Measurements from ENCODE around the gene FBXO27.
"Not testable (repeated sequence)": the region's sequence is repeated elsewhere in the genome, so short reads cannot be mapped to it uniquely, and the experiment has no call there.

Gene FBXO27, protein sequence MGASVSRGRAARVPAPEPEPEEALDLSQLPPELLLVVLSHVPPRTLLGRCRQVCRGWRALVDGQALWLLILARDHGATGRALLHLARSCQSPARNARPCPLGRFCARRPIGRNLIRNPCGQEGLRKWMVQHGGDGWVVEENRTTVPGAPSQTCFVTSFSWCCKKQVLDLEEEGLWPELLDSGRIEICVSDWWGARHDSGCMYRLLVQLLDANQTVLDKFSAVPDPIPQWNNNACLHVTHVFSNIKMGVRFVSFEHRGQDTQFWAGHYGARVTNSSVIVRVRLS

DNA sequence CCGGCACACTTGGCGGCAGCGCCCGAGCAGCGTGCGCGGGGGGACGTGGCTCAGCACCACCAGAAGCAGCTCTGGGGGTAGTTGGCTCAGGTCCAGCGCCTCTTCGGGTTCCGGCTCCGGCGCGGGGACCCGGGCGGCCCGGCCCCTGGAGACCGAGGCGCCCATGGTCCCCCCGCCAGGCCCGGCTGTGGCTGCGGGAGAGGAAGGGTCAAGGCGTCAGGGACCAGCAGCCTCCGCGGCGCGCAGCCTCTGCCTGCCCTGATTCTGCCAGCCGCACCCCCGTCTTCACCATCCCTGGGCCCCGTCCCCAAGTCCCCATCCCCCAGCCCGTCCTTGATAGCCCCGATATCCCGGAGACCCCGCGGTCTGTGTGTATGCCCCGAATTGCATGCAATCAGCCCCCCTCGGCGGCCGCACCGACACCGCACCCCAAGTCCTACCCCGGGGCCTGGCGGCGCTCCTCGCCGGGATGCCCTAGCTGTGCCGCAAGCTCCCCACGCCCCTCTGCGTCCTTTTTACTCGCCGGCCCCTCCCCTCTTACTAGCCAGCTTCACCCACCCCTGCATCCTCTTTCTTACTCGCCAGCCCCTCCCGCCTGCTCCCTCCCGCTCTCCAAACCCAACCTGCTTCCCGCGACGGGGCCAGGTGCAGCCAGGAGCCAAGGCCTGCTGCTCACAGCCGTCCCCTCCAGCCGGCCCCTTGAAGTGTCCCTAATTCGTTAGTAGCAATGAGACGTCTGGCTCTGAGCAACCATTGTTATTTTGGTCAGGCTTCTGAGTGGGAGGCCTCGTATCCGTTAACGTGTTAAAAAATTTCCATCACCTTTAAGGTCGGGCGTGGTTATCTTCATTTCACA lies at the start of gene FBXO27:
TSS of gene FBXO27 (minus strand) at position 487 of the 856 bp plus-strand sequence. CDS start at position 165, 322 bp downstream.
- peak; percentile 37 for DNase-seq (ENCODE audit: low spot score)

DNA sequence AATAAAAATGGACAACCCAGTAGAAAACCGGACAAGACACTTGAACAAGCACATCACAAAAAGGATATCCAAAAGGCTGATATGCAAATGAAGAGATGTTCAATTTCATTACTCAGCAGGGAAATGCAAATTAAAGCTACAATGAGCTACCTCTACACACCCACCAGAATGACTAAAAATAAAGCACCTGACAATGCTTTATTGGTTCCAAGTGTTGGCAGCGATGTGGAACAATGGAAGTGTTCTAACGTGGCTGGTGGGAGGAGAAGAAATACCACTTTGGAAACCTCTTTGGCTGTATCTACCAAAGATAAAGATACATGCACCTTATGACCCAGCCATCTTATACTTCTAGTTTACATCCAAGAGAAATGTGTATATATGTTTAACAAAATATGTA lies 48.1 kb upstream of the FBXO27 start:
- no peak for DNase-seq (ENCODE audit: low spot score)

DNA sequence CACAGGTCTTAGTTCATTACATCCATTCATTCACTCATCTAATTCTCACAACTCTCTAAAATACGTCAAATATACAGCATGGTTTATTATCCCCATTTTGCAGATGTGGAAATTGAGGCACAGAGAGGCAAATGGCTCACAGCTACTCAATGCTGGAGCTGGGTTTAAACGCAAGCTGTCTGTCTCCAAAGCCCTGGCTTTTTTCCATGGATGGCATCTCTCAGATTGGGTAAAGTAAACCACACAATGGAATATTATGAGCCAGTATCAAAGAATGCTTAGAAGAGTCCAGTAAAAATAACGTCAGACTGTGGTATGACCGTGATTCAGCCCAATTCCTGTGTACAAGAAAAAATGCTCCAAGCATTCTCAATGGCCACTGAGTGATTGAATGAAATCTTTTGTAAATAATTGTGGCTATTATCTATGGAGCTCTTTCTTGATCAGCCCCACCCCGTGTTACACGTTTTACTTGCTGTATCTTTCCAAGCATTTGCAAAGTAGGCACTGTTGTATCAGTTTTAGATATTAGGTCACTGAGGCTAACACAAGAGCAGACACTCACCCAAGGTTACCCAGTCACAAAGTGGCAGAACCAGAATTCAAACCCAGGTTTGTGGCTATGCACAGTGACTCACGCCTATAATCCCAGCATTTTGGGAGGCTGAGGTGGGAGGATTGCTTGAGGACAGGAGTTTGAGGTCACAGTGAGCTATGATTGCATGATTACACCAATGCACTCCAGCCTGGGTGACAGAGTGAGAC lies 46.3 kb upstream of the FBXO27 start:
- no peak for DNase-seq (ENCODE audit: low spot score)

DNA sequence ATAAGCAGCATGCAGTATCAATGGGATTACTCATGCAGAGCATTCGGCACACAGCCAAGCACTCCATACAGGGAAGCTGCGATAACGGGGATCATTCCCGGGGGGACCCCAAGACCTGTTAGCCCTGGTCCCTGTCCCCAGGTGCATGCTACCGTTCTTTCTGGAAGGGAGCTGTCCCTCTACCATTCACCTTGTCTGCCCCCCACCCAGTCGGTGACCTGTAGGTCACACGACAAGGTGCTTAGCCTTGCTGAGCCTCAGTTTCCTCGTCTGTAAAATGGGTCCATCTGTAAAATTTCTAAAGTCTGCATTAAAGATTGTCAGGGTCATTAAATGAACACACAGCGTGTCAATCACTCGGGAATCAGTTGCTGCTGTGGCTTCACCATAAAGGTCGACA lies 45.0 kb upstream of the FBXO27 start:
- DNase-seq (ENCODE audit: low spot score): no peak

- no peak for DNase-seq (ENCODE audit: low spot score)
These were observed 42.6 kb upstream of the FBXO27 start for GRCh38 chr19:39074942-39075341.

- no peak for DNase-seq (ENCODE audit: low spot score)
These were observed 41.9 kb upstream of the FBXO27 start for GRCh38 chr19:39074205-39074692.

- DNase-seq (ENCODE audit: low spot score): no peak
These were observed 38.5 kb upstream of the FBXO27 start for GRCh38 chr19:39070888-39071287.

DNA sequence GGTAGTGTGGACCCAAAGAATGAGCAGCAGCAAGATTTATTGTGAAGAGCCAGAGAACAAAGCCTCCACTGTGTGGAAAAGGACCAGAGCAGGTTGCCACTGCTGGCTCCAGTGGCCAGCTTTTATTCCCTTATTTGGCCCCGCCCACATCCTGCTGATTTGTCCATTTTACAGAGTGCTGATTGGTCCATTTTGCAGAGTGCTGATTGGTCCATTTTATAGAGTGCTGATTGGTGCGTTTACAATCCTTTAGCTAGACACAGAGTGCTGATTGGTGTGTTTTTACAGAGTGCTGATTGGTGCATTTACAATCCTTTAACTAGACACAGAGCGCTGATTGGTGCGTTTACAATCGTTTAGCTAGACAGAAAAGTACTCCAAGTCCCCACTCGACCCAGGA lies 35.9 kb upstream of the FBXO27 start:
- not testable (repeated sequence) for DNase-seq (ENCODE audit: low spot score)

GRCh38 chr19:39067104-39067503 lies 34.8 kb upstream of the FBXO27 start:
- DNase-seq (ENCODE audit: low spot score): no peak

DNA sequence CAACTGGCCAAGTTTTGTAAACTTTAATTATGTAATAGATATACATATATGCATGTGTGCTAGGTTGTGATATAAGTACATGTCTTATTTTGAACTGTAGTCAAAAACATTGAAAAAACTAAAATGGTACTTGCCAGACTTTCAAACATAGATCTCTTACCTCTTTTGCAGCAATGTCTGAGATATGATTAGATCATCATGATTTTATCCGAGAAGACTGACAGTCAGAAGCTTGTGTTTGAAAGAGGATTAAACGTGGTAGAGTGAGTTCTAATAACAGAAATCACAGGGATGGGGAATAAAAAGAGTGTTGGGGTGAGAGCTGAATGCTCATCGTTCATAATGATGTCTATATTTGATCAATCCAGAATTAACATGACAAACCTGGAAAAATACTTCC lies 33.6 kb upstream of the FBXO27 start:
- DNase-seq (ENCODE audit: low spot score): no peak

- DNase-seq (ENCODE audit: low spot score): no peak
These were observed 32.1 kb upstream of the FBXO27 start for GRCh38 chr19:39064405-39064804.

- no peak for DNase-seq (ENCODE audit: low spot score)
These were observed 27.8 kb upstream of the FBXO27 start for GRCh38 chr19:39060171-39060570.

DNA sequence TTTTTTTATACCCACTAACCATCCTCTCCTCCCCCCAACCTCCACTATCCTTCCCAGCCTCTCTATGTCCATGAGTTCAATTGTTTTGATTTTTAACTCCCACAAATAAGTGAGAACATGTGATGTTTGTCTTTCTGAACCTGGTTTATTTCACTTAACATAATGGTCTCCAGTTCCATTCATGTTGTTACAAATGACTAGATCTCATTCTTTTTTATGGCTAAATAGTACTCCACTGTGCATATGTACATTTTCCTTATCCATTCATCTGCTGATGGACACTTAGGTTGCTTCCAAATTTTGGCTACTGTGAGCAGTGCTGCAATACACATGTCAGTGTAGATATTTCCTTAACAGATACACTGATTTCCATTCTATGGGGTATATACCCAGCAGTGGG lies 27.0 kb upstream of the FBXO27 start:
- DNase-seq (ENCODE audit: low spot score): no peak

GRCh38 chr19:39057615-39058014 lies 25.3 kb upstream of the FBXO27 start:
- no peak for DNase-seq (ENCODE audit: low spot score)

- DNase-seq (ENCODE audit: low spot score): no peak
These were observed 21.7 kb upstream of the FBXO27 start for GRCh38 chr19:39054091-39054470.

- peak; percentile 63 for DNase-seq (ENCODE audit: low spot score)
These were observed 21.1 kb upstream of the FBXO27 start for GRCh38 chr19:39053276-39054090.

- no peak for DNase-seq (ENCODE audit: low spot score)
These were observed 20.5 kb upstream of the FBXO27 start for GRCh38 chr19:39052846-39053245.

DNA sequence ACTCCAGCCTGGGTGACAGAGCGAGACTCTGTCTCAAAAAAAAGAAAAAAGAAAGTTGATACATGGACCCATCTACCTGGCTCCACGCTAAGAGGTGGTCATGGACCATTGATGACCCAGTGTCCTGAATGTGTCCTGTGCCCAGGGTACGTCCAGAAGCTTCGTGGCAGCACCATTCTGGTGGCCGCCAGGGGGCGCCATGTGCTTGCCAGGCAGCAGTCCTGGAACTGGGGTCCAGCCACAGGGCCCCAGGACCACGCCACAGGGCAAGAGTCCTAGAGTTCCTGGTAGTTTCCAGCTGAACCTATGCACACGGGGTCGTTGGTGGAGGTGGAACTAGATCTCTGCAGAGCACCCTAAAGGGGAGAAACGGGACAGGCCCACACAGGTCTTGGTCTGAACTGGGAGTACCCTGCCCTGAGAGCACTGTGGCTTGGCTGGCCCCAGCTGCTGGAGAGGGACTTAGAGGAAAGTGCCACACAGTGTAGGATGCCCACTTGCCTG lies 19.9 kb upstream of the FBXO27 start:
- DNase-seq (ENCODE audit: low spot score): peak; percentile 77

- DNase-seq (ENCODE audit: low spot score): no peak
These were observed 14.7 kb upstream of the FBXO27 start for GRCh38 chr19:39047073-39047472.

- no peak for DNase-seq (ENCODE audit: low spot score)
These were observed 13.9 kb upstream of the FBXO27 start for GRCh38 chr19:39046037-39046821.

DNA sequence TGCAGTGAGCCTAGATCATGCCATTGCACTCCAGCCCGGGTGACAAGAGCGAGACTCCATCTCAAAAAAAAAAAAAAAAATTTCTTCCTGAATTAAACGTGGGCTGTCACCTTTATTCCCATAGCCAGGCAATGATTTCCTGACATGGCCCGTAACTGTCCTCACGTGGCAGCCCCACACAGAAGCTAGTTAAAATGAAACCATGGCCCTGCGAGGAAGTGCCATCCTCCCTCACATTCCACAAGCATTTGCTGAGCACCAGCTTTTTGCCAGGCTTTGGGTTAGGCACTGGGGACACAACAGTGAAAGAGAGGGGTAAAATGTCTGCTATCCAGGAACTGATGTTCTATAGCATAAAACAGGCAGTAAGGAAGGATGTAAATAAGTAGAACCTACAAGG lies 13.2 kb upstream of the FBXO27 start:
- DNase-seq (ENCODE audit: low spot score): no peak

All from HuH-7 (cell line).